ENCODE measurements around the gene CPS1. TPM values are rescaled to one million over a fixed set of nuclear protein-coding genes. Genes with fewer than 3 reads are reported as not detected.

CPS1 gene
- total RNA-seq, 1 donor from 2014 or later = 8.0 TPM

GRCh38 chr2:210626849-210627248, 70.5 kb downstream of the CPS1 start:
- no peaks in the 10 kb centered on the region for H4K20me1 ChIP-seq (ENCODE audit: insufficient read depth, low read length)
- H3K4me3 Mint-ChIP-seq (ENCODE audit: unreplicated experiment) = no peak overlapping the region
- peaks cover 3% of the 10 kb centered on the region for H3K4me1 ChIP-seq (ENCODE audit: insufficient read depth, low read length)
- no peaks in the 10 kb centered on the region for H3K36me3 Mint-ChIP-seq (ENCODE audit: low read depth, unreplicated experiment)
- no peak overlapping the region for H3K4me3 ChIP-seq (ENCODE audit: insufficient read depth, low read depth, low read length)
- H3K36me3 ChIP-seq (ENCODE audit: insufficient read depth, low read length) = no peaks in the 10 kb centered on the region
- peak overlapping the region; percentile 73 for H3K4me2 ChIP-seq (ENCODE audit: low read length)
- no peaks in the 10 kb centered on the region for H3K27me3 Mint-ChIP-seq (ENCODE audit: low read depth, unreplicated experiment)
- FAIRE-seq (no peak), DNase-seq (ENCODE audit: low read depth) (peak; percentile 48)
- H3K4me1 Mint-ChIP-seq (ENCODE audit: low read depth, unreplicated experiment) = peaks cover 8% of the 10 kb centered on the region
- TF ChIP-seq CTCF (IDR thresholded peaks at IDR 0.05; ENCODE audit: insufficient read depth, low read depth, low read length) (no peak), EZH2 (IDR thresholded peaks at IDR 0.05; ENCODE audit: insufficient read depth, low read length) (no peak)
- no peak overlapping the region for H3K9ac ChIP-seq (ENCODE audit: low read length)
- H3K27ac Mint-ChIP-seq (ENCODE audit: unreplicated experiment) = peak overlapping the region; percentile 20
- no peaks in the 10 kb centered on the region for H3K79me2 ChIP-seq (ENCODE audit: insufficient read depth, low read length)
- no peaks in the 10 kb centered on the region for H3K9me3 Mint-ChIP-seq (ENCODE audit: unreplicated experiment)
- H2AFZ ChIP-seq (ENCODE audit: low read depth, low read length) = peak overlapping the region; percentile 47
- no peaks in the 10 kb centered on the region for H3K9me3 ChIP-seq (ENCODE audit: insufficient read depth, low read depth, low read length)
- H3K27me3 ChIP-seq (ENCODE audit: insufficient read depth, low read length) = no peaks in the 10 kb centered on the region
- H3K27ac ChIP-seq (ENCODE audit: low read depth, low read length) = peak overlapping the region; percentile 19

- Mint-ChIP-seq H3K36me3 (ENCODE audit: low read depth, unreplicated experiment) (no peaks in the 10 kb centered on the region), H3K27ac (ENCODE audit: unreplicated experiment) (no peak overlapping the region), H3K4me3 (ENCODE audit: unreplicated experiment) (no peak overlapping the region)
These were observed 74.6 kb downstream of the CPS1 start for GRCh38 chr2:210630873-210631560.

More at GRCh38 chr2:210630873-210631560, 74.6 kb downstream of the CPS1 start:
- no peak for TF ChIP-seq CTCF (IDR thresholded peaks at IDR 0.05; ENCODE audit: insufficient read depth, low read depth, low read length)
- TF ChIP-seq EZH2 (IDR thresholded peaks at IDR 0.05; ENCODE audit: insufficient read depth, low read length) = no peak
- Mint-ChIP-seq H3K27me3 (ENCODE audit: low read depth, unreplicated experiment) (no peaks in the 10 kb centered on the region), H3K4me1 (ENCODE audit: low read depth, unreplicated experiment) (peaks cover 8% of the 10 kb centered on the region), H3K9me3 (ENCODE audit: unreplicated experiment) (no peaks in the 10 kb centered on the region)
- no peaks in the 10 kb centered on the region for H4K20me1 ChIP-seq (ENCODE audit: insufficient read depth, low read length)
- H3K4me3 ChIP-seq (ENCODE audit: insufficient read depth, low read depth, low read length) = no peak overlapping the region
- DNase-seq (ENCODE audit: low read depth) (no peak), FAIRE-seq (no peak)
- H3K9me3 ChIP-seq (ENCODE audit: insufficient read depth, low read depth, low read length) = no peaks in the 10 kb centered on the region
- H3K4me2 ChIP-seq (ENCODE audit: low read length) = no peak overlapping the region
- H3K4me1 ChIP-seq (ENCODE audit: insufficient read depth, low read length) = peaks cover 3% of the 10 kb centered on the region
- H3K36me3 ChIP-seq (ENCODE audit: insufficient read depth, low read length) = no peaks in the 10 kb centered on the region
- H3K9ac ChIP-seq (ENCODE audit: low read length) = no peak overlapping the region
- H3K79me2 ChIP-seq (ENCODE audit: insufficient read depth, low read length) = no peaks in the 10 kb centered on the region
- no peak overlapping the region for H2AFZ ChIP-seq (ENCODE audit: low read depth, low read length)
- H3K27ac ChIP-seq (ENCODE audit: low read depth, low read length) = no peak overlapping the region
- no peaks in the 10 kb centered on the region for H3K27me3 ChIP-seq (ENCODE audit: insufficient read depth, low read length)

Measured in astrocyte (in vitro differentiated cells and primary cell).